ENCODE results near the gene TP53BP2.

- no peak for TF ChIP-seq CTCF (IDR thresholded peaks at IDR 0.05)
- TF ChIP-seq POLR2A (IDR thresholded peaks at IDR 0.05): no peak
Observed at GRCh38 chr1:223853748-223854147, 8.0 kb upstream of the TP53BP2 start.

All from Peyer's patch (tissue), 4 donors.